AML-193 (cell line): Measurements from ENCODE around the gene TMEM132E.
A peak's percentile ranks its signal among the peaks of the same experiment; 100 is the strongest.

Experiments used
- DNase-seq, 2 experiments: peaks; one replicate each; lab custom pipeline; 2025; lab: John Stamatoyannopoulos, UW

Gene TMEM132E

DNA sequence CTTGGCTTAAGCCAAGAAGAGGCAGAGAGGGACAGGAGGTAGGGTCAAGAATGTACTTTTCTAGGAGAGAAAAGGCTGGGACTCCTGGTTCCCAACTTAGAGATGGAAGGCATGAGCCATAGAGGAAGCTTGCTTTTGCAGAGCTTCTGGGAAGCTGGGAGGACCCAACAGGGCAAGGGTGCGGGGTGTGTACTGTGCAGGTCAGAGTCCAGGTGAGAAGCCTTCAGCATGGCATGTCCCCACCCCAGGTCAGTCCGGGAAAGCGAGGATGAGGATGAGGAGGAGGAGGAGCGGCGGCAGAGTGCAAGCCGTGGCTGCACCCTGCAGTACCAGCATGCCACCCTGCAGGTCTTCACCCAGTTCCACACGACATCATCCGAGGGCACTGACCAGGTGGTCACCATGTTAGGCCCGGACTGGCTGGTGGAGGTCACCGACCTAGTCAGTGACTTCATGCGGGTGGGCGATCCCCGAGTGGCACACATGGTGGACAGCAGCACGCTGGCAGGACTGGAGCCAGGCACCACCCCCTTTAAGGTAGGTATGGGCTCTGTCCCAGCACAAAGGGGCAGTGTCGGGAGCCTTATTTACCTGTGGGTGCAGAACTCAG is 55.3 kb downstream of the TMEM132E start:
- DNase-seq = no peak

DNA sequence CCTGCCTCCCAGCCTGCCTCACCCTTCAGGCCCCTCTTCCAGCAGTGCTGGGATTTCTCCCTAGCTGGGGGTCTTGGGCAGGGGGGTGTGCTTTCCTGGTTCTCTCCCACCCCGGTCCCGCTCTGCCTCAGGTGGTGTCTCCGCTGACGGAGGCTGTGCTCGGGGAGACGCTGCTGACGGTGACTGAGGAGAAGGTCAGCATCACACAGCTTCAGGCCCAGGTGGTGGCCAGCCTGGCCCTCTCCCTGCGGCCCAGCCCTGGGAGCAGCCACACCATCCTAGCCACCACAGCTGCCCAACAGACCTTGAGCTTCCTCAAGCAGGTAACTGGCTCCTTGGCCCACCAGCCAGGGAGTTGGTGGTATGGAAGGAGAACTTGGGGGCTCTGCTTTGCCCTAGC is 56.5 kb downstream of the TMEM132E start:
- no peak for DNase-seq

DNA sequence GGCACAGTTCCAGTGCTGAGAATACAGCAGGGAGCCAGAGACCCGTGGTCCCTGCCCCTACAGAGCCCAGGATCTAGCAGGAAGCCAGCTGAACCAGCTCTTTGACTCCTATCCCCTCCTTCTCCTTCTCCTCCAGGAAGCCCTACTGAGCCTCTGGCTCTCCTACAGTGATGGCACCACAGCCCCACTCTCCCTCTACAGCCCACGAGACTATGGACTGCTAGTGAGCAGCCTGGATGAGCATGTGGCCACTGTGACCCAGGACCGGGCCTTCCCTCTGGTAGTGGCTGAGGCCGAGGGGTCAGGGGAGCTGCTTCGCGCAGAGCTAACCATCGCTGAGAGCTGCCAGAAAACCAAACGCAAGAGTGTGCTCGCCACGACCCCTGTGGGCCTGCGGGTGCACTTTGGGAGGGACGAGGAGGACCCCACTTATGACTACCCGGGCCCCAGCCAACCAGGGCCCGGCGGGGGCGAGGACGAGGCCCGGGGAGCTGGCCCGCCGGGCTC is 57.7 kb downstream of the TMEM132E start:
- DNase-seq = no peak

DNA sequence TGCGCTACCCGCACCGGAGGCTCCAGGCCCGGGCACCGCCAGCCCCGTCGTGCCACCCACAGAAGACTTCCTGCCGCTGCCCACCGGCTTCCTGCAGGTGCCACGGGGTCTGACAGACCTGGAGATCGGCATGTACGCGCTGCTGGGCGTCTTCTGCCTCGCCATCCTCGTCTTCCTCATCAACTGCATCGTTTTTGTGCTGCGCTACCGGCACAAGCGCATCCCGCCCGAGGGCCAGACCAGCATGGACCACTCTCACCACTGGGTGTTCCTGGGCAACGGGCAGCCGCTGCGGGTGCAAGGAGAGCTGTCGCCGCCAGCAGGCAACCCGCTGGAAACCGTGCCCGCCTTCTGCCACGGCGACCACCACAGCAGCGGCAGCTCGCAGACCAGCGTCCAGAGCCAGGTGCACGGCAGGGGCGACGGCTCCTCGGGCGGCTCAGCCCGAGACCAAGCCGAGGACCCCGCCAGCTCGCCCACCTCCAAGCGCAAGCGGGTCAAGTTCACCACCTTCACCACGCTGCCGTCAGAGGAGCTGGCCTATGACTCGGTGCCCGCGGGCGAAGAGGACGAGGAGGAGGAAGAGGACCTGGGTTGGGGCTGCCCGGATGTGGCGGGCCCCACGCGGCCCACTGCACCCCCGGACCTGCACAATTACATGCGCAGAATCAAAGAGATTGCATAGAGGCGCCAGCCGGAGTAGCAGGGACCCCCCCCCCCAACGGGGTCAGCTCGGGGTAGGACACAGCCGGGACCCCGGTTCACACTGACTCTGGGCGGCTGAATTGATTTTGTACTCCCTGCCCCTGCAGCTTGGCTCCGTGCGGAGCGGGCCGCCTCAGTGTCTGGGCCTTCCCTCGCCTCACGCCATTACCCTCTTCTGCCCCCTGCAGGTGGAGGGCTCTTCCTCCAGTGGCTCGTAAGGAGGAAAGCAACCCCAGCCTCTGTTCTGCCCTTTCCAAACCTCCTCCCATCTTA is 58.5 kb downstream of the TMEM132E start:
- peak; percentile 69 to 80 for DNase-seq

DNA sequence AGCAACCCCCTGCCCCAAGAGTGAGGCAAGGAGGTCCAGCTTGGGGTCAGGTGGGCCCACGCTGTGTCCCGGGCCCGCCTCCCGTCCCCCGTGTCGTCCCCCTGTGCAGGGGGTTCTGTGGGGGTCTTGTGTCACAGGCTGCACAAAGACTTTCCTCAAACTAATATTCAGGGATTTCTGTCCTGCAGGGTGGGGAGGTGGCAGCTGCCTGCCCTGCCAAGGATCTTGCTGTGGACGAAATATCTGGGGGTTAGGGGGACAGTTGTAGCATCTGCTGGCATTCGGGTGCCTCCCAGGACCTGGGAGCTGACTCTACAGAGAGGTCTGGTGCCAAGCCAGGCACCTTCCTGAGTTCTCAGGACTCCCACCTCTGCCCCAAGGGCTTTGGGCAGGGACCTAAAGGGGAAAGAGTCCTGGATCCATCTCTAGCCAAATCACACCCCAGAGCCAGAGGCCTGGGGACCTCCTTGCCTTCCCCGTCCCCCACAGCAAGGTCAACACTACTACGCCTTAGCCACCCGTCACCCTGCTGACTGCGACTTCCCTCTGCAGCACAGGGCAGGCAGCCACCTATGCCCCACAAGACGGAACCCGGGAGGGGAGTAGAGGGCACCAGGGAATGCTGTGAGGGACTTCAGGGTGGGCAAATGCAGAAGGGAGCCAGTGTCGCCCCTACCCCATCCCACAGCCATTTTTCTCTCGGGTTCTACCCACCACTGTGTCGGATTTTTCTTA is 59.3 kb downstream of the TMEM132E start:
- no peak for DNase-seq

DNA sequence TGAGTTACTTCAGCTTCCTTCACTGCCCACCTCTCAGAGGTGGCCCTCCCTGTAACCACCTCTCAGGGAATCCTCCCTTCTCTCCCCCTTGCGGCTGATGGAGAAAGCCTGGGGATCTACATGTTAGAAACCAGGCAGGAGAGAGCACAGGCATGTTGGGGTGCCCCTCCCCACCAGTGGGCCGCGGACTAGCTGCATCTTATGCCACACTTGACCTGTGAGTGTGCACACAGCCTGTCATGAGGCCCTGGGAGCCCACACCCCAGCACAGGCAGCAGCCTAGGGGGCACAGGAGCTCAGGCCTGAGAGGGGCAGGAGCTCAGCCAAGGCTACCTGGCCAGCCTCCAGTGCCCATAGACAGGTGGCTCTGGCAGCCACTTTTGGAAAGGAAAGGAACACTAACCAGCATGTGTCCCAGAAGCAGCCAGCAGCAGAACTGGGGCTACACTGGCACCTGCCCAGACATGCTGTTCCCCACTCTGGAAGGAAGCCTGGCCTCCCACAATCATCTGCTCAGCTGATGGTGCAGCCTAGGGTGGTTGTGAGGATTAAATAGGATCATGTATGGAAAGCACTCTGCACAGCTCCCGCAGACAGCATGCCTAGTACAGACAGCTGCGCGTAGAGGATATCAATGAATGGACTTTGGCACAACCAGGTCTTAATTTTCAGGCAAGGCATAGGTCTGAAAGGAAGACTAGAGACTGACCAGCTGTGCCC is 60.5 kb downstream of the TMEM132E start:
- DNase-seq = no peak

DNA sequence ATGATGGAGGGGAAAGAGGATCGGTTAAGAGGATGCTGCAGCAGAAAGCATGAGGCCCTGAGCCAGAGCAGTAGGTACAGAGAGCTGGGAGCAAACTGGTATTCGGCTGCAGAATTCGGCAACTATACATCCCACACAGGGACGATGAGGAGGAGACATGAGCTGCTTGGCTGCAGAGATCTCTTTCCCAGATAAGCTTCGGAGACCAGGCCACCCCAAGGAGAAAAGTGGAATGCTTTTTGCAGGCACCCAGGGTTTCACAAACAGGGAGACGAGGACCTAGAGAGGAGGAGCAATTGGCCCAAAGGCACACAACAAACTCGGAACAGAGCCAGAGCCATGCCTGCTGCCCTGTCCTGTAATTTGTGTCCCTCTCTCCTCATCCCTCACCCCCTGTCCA is 62.0 kb downstream of the TMEM132E start:
- no peak for DNase-seq

DNA sequence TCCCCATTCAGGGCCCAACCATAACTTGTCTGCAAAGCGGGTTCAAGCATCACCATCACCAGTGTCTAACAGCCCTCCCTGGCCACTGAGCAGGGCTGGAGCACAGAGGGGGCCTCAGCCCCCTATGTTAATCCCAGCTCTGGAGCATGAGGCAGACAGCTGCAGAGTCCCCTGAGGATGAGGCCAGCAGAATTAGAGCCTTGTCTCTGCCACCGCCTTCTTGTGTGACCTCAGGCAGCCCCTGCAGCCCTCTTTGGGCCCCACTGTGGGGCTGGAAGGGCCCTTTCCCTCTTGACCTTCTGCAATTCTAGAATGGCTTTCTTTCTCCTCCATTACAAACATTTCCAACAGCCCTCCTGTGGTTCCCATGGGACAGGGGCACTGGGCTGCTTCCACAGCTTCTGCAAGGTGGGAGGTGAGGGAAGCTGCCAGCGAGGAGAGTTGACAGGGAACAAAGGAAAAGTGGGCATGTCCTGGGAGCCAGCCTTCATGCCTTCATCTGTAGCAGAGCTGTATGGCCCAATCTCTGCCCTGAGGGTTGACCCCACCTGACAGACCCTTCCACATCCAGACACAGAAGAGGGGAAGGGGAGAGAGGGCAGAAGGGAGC is 65.7 kb downstream of the TMEM132E start:
- no peak for DNase-seq

DNA sequence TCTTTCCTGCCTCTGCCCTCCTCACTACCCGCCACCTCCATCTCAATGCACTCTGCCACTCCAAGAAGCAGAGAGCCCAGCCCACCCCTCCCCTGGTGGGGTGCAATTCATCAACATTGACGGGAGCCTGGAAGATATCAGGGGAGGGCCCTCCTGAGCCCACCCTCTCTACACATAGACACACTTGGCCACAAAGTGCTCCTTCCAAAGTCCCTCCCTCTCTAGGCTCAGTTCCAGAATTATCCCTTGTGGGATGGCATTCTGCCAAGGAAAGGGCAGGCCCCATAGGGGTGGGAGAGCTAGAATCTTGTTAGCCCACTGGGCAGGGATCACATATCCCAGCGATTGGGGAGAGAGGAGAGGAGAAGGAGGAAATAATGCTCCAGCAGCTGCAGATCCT is 66.2 kb downstream of the TMEM132E start:
- no peak for DNase-seq

DNA sequence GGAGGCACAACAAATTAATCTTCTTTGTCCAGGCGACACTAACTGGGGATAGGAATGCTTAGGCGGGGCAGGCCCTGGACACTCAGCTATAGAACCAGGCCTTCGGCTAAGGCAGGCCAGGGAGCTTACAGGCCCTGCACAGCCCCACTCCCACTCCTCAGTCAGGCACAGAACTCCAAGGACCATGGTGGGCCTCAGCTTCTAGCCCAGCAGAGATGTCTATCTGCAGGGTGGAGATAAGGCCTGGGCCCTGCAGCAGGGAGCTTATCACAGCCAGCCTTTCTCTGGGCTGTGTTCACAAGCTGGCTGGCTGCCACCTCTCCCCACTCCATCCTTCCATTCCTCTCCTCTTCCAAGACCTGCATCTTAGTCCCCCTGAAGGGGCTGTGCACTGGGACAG is 68.1 kb downstream of the TMEM132E start:
- DNase-seq = no peak

DNA sequence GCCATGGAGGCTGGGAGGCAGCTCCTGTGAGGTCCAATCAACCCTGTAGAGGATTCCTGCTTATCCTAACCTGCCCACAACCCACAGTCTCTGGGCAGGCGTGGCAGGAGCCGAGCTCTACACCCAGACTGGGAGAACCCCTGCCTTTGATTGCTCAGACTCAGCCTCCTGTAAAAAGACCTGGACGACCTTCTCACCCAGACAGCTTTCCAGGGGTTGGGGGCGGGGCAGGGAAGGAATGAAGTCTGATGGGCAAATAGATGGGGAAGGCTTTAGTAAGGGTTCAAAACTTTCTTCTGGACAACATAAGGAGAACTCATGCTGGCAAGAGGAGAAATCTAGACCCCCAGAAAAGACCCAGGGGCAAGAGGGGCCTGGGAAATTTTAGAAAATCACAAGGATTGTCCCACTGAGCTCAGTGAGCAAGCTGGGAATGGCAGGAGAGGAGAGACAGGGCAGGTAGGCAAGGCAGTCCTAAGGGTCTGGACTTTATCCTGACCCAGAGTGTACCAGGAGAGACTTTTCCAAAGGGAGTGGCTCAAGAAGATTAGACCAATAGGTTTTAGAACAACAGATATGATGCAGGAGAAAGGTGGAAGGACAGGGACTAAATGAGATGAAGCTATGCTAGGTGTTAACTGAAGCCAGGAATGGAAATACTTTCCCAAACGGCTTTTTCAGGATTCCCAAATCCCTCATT is 70.8 kb downstream of the TMEM132E start:
- DNase-seq = no peak

DNA sequence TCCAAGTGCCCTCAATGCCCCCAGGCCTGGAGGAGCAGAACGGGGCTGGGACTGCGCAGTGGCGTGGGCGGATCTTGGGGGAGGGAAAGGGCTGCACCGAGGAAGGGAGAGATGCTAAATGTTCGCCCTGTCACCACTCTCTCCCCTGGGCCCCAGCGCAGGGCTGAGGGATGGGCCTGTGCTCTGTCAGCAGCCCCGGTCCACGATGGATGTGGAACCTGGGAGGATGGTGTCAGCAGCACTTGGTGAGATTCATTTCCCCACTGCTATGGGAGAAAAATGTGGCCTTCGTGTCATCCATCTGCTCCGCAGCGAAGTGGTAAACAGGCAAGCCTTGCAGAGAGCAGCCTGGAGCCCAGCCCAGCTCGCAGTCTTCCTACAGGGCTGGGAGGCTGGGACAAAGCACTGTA is 72.0 kb downstream of the TMEM132E start:
- no peak for DNase-seq

DNA sequence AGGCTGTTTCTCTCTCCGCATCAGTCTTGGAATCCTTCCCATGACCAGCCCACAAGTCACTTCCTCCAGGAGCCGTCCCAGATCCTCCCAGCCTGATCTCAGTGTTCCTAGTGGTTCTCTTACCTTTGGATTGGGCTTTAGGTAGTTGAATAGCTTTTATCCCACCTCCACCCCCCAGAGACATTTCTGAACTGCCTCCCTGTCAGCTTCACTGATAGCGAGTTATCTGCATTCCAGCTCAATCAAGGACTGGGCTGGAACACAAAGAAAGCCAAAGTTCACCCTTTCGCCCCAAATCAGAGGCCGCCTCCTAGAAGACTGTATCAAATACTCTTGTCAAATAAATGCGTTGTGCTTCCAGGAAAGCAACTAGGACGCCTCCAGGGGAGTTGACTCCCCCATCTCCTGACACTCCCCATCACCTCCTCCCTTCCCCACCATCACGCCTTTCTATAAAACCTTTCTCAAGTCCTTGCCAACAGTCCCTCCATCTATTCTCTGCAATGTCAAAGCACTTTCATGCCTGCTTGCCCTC is 72.7 kb downstream of the TMEM132E start:
- DNase-seq = no peak

DNA sequence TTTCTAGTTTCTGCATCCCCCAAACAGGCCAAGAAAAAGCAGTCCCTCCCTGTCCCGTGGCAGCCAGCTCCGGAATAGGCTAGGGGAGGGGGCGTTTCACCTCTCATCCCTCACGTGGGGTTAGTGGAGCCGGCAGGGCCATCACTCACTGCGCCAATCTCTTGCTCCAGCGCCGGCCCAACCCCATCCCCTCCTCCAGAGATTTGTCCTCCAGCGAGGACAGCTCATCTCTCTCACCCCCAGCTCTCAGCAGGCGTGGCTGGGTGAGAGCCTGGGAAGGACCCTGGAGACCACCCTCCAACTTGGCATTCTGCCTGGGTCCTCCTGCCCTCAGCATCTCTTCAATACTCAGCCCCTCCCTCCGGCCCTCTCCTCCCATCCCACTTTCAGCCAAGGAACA is 74.1 kb downstream of the TMEM132E start:
- no peak for DNase-seq

DNA sequence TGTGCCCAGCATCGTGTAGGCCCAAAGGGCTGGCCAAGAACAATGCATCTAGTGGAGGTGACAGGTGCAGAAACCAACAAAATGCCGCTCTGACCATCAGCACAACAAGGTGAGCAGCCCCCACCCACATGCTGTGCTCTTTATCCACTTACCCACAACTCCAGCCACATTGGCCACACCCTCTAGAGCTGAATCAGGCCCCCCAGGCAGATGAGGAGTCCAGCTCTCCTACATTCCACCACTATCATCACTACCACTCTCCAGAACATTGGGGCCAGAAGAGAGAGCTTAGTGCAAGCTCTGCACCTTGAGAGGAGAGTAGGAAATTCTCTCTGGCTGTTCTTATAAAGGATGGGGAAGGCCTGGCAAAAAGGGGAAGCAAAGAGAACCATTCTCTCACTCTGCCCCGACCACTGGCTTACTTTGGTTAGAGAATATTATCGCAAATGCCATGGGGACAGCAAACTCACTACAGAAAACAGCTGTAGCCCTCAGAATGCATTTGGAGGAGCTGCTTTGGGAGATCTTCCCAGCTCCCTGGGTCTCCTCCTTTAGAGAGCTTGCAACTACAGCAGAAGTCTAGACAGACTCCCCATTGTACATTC is 75.0 kb downstream of the TMEM132E start:
- DNase-seq = peak in 1 of 2 experiments; percentile 5

DNA sequence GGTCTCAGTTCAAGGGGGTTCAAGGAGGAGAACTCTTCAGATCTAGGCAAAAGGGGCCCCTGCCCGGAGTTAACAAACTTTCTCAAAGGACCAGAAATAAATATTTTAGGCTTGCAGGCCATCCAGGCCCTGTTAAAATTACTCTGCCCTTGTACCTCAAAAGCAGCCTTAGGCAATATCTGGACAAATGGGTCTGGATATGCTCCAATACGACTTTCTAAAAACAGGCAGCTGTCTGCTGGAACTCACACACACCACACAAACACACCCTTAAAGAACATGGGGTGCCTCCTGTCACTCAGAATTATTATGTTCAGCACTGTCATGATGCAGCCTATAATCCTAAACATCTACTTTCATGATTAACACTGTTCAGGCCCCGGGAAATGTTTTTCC is 75.5 kb downstream of the TMEM132E start:
- no peak for DNase-seq

DNA sequence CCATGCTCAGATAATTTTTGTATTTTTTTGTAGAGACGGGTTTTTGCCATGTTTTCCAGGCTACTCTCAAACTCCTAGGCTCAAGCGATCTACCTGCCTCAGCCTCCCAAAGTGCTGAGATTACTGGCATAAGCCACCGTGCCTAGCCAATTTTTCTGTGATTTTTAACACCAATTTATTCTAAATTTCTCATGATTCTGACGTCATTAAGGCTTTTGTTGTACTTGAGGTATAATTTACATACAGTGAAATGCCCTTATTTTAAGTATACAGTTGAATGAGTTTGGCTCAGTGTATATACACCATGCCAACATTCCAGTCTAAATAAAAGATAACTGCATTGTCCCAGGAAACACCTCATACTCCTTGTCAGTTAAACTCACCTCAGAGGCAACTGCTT is 77.4 kb downstream of the TMEM132E start:
- no peak for DNase-seq

DNA sequence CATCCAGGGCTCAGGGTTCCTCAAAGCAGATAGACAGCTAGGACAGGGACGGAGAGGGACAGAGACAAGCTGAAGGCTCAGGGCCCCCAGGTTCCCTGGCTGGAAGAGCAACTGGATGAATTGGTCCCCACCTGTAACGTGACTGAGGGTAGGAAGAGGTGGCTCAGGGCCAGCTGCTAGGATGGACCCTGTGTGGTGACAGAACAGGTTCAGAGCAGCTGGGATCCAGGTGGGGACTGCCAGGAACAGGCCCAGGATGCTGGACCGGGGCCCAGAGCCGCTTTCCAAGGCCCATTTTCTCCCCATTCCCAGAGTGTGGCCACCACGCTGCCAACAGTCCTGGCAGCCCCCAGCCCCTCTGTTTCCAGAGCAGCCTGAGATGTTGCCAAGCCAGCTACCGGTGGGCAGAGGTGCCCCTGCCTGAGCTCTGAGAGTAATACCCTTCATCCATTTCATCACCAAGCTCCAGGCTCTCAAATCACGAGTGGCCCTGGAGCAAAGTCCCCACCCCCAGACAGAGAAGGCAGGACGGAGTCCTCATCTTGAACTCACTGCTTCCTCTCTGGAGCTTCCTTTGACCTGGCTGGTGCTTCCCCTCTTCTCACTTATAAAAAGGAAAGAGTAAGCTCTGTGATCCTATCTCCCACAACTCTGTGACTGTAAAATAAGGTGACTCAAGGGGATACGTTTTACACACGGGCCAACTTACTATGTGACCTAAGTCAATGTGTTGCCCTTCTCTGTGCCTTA is 79.6 kb downstream of the TMEM132E start:
- DNase-seq = no peak

DNA sequence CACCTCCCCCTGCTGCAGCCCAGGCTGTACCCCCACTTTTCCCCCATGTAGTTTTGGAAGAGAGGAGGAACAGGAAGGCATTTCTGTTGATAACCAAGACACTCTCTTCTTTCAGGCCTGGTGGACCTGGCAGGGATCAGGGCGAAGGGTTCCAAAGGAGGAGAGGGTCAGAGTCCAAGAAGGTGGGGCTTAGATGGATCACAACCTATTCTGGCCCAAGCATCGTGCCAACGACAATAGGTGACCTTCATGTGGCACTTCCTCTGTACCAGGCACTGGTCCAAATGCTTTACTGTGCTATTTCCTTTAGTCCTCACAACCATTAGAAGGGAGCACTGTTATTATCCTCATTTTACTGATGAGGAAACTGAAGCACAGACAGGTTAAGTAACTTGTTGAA is 84.3 kb downstream of the TMEM132E start:
- DNase-seq = no peak
